K562 (cell line): ENCODE data around the gene SMIM10L2A. TPM values are rescaled to one million over a fixed set of nuclear protein-coding genes. Genes with fewer than 3 reads are reported as not detected.

Source experiments
- ATAC-seq: fragments of 200-7000 bp; cut with Tn5 transposase; 3 replicates; pipeline ENCODE4 v1.9.1; 2020; ENCODE audit warnings: moderate library complexity
- BruUV-seq: library from RNA; stranded (reverse); fragments of 400-500 nt; replicated peaks from 2 replicates; lab custom pipeline; 2021; lab: Mats Ljungman, UMichigan
- CTCF ChIA-PET: fragments of 300-600 bp; formaldehyde crosslinking; extraction: SDS; loops from one replicate; lab custom pipeline; 2021; ENCODE audit warnings: low intra/inter-chr PET ratio; lab: Yijun Ruan, JAX
- POLR2A ChIA-PET: fragments of 300-600, 350-650 bp; sonication (Branson Sonifier 250); formaldehyde crosslinking; extraction: SDS; loops from one replicate; lab custom pipeline; 2021; ENCODE audit warnings: antibody characterized with exemption, inconsistent platforms; lab: Yijun Ruan, JAX
- DNase-seq, 4 experiments: peaks; one replicate each; pipeline versions ENCODE4 v3.0.0 to v3.0.0-alpha.2; 2011 to 2018; ENCODE audit warnings: low spot score in 3 of 4, mixed read lengths in 3 of 4; ENCODE audit errors: extremely low read depth in 1 of 4
- FAIRE-seq: peaks from 2 replicates; lab custom pipeline; 2011; peaks lifted over from hg19 to GRCh38; lab: Jason Lieb, UNC
- H2AFZ ChIP-seq: 2 replicates; pipeline ENCODE4 v1.6.0; 2011; ENCODE audit warnings: low read depth, low read length, control low read depth, inconsistent platforms
- H3K27ac ChIP-seq: fragments of 200-600 bp; 3 replicates; pipeline ENCODE4 v1.8.0; 2011; ENCODE audit warnings: low read depth, mild to moderate bottlenecking, control low read depth, inconsistent platforms, low read length, moderate library complexity, mixed read lengths; ENCODE audit errors: extremely low read depth
- H3K27me3 ChIP-seq, 2 experiments: fragments of 300-600 bp in 1 of 2; 2 replicates in 1 of 2; 3 replicates in 1 of 2; pipeline versions ENCODE4 v1.6.0 to v1.8.0; 2011; ENCODE audit warnings: inconsistent platforms in 2 of 2, low read length in 2 of 2, mild to moderate bottlenecking in 1 of 2, mixed read lengths in 1 of 2, moderate library complexity in 1 of 2; ENCODE audit not compliant: control insufficient read depth in 2 of 2, insufficient read depth in 2 of 2
- H3K36me3 ChIP-seq: fragments of 300-600 bp; 3 replicates; pipeline ENCODE4 v1.8.0; 2011; ENCODE audit warnings: mild to moderate bottlenecking, low read length, inconsistent platforms; ENCODE audit not compliant: control insufficient read depth, insufficient read depth
- H3K4me1 ChIP-seq, 2 experiments: fragments of 200-600 bp in 1 of 2; replicated peaks in 1 of 2; 2 replicates in 1 of 2; 3 replicates in 1 of 2; pipeline versions ENCODE4 v1.5.1 to v1.8.0; 2011; ENCODE audit warnings: inconsistent platforms in 2 of 2, low read length in 2 of 2, mild to moderate bottlenecking in 1 of 2, mixed read lengths in 1 of 2, moderate library complexity in 1 of 2; ENCODE audit not compliant: control insufficient read depth in 2 of 2, insufficient read depth in 2 of 2
- H3K4me2 ChIP-seq: 2 replicates; pipeline ENCODE4 v1.6.1; 2011; ENCODE audit warnings: low read length, control low read depth, inconsistent platforms, mixed read lengths; ENCODE audit not compliant: insufficient read depth
- H3K4me3 ChIP-seq: fragments of 200-600 bp; sonication (generic), shearing (Covaris generic); 2 replicates; pipeline ENCODE4 v1.5.1; 2016; ENCODE audit warnings: control low read depth, inconsistent platforms
- H3K79me2 ChIP-seq: fragments of 200-600 bp; 3 replicates; pipeline ENCODE4 v1.8.0; 2011; ENCODE audit warnings: low read length, inconsistent platforms; ENCODE audit not compliant: control insufficient read depth, insufficient read depth
- H3K9ac ChIP-seq, 2 experiments: 2 replicates each; pipeline versions ENCODE4 v1.6.0 to v1.6.1; 2011; ENCODE audit warnings: low read depth in 2 of 2, low read length in 2 of 2, control low read depth in 1 of 2, inconsistent platforms in 1 of 2, mild to moderate bottlenecking in 1 of 2, mixed read lengths in 1 of 2; ENCODE audit not compliant: insufficient read depth in 1 of 2
- H3K9me1 ChIP-seq: one replicate; pipeline ENCODE4 v1.6.0; 2011; ENCODE audit warnings: inconsistent platforms, mild to moderate bottlenecking, low read length, moderate library complexity; ENCODE audit not compliant: control insufficient read depth, insufficient read depth
- H3K9me3 ChIP-seq: replicated peaks from 2 replicates; pipeline ENCODE4 v1.5.1; 2011; ENCODE audit warnings: low read depth, low read length, inconsistent platforms; ENCODE audit not compliant: control insufficient read depth, insufficient read depth
- H4K20me1 ChIP-seq: replicated peaks from 2 replicates; pipeline ENCODE4 v1.6.1; 2011; ENCODE audit warnings: low read length, inconsistent platforms, mixed read lengths; ENCODE audit not compliant: control insufficient read depth, insufficient read depth
- DNMT1 ChIP-seq: fragments of 450-650 bp; IDR thresholded peaks from 2 replicates; pipeline ENCODE4 v1.6.1; 2016; ENCODE audit warnings: antibody characterized with exemption, mild to moderate bottlenecking
- HSF4 ChIP-seq: fragments of 250-450 bp; sonication (Bioruptor Pico); IDR thresholded peaks from 2 replicates; pipeline ENCODE4 v2.1.2; 2022; ENCODE audit warnings: mild to moderate bottlenecking, moderate library complexity, borderline replicate concordance
- MBD1 ChIP-seq: fragments of 250-450 bp; sonication (Bioruptor Pico); IDR thresholded peaks from 2 replicates; pipeline ENCODE4 v1.8.0; 2022; ENCODE audit warnings: inconsistent platforms
- MTA2 ChIP-seq: fragments of 450-650 bp; IDR thresholded peaks from 2 replicates; pipeline ENCODE4 v1.6.1; 2016; ENCODE audit warnings: low read depth
- NEUROD1 ChIP-seq: fragments of 150-350 bp; IDR thresholded peaks from 2 replicates; pipeline ENCODE4 v1.6.1; 2014; ENCODE audit warnings: borderline replicate concordance, low read length, low read depth; ENCODE audit not compliant: partially characterized antibody
- POLR2AphosphoS2 ChIP-seq: IDR thresholded peaks from 2 replicates; pipeline ENCODE4 v1.6.1; 2012; ENCODE audit warnings: low read length, improper control_type of control experiment
- RBBP5 ChIP-seq: fragments of 200-600 bp; sonication (generic); IDR thresholded peaks from 2 replicates; pipeline ENCODE4 v1.6.1; 2012; ENCODE audit warnings: borderline replicate concordance, mild to moderate bottlenecking, low read length, control low read depth, inconsistent platforms; ENCODE audit not compliant: insufficient read depth, poor library complexity, severe bottlenecking
- REST ChIP-seq, 2 experiments: fragments of 450-650 bp; formaldehyde crosslinking in 1 of 2; IDR thresholded peaks; 2 replicates each; pipeline versions ENCODE4 v1.4.0 to v1.6.1; 2014 to 2020; ENCODE audit warnings: mild to moderate bottlenecking in 2 of 2, borderline replicate concordance in 1 of 2, low read depth in 1 of 2
- RNF2 ChIP-seq: sonication (generic); IDR thresholded peaks from 2 replicates; pipeline ENCODE4 v1.6.1; 2016
- TFAP4 ChIP-seq: sonication (generic); formaldehyde crosslinking; IDR thresholded peaks from 2 replicates; pipeline ENCODE4 v1.8.0; 2022; ENCODE audit warnings: missing genetic modification reagents, mild to moderate bottlenecking, moderate library complexity, borderline replicate concordance
- XRCC4 ChIP-seq: IDR thresholded peaks from one replicate; pipeline ENCODE4 v1.6.1; 2011; ENCODE audit not compliant: insufficient read depth, insufficient read length; ENCODE audit errors: extremely low read depth
- ZNF124 ChIP-seq: sonication (generic); formaldehyde crosslinking; IDR thresholded peaks from 2 replicates; pipeline ENCODE4 v1.8.1; 2022; ENCODE audit warnings: missing genetic modification reagents
- WGBS: fragments of 100-300 bp; shearing (Covaris generic); methylation state at CpG from one replicate; pipeline ENCODE4 v1.1.6; 2016; ENCODE audit warnings: low coverage, mixed read lengths; ENCODE audit not compliant: insufficient coverage; ENCODE audit errors: missing lambda C conversion rate; 5-methylcytosine and 5-hydroxymethylcytosine counted together
- in situ Hi-C: fragments of 300-500 bp; cut with MboI; formaldehyde crosslinking; loops from 4 replicates; pipeline ENCODE4 v1.15.0; 2018; ENCODE audit warnings: inconsistent platforms, mixed read lengths
- intact Hi-C: fragments of 100-400 bp; cut with micrococcal nuclease; formaldehyde crosslinking; loops from 2 replicates; pipeline ENCODE4 v1.14.2; 2022
- polyA plus RNA-seq, 8 experiments: library from polyadenylated mRNA; depleted of rRNA in 4 of 8; stranded (reverse) in 5 of 8; unstranded in 3 of 8; fragments of >200 nt; fragmentation: Nextera tagmentation in 2 of 8; fragmentation: Illumina TruSeq in 1 of 8; extraction: Ambion mirVana in 2 of 8; extraction: Trizol in 1 of 8; gene quantifications; 2 replicates each; pipeline versions ENCODE4 v1.2.1 to v1.2.3, GENCODE V29; 2011 to 2014; ENCODE audit warnings: inconsistent platforms in 1 of 8, missing spikeins in 1 of 8
- total RNA-seq, 7 experiments: library from RNA; depleted of rRNA in 6 of 7; stranded (reverse); fragments of >200 nt in 6 of 7; fragmentation: Illumina TruSeq in 2 of 7; extraction: Trizol in 2 of 7; gene quantifications; 2 replicates each; pipeline versions ENCODE4 v1.2.1 to v1.2.3, GENCODE V29; 2011 to 2021; ENCODE audit warnings: low replicate concordance in 1 of 7

The SMIM10L2A gene
- total and polyA plus RNA-seq, 9 of the 15 experiments (the other 6 are each of a cell fraction or from before 2014, with no cell fraction given), result 0.03 to 0.14 (median 0.09) TPM; not detected in 2

GRCh38 chrX:135420831-135421230 lies 913 bp upstream of the SMIM10L2A start:
- H3K4me2 ChIP-seq, result no peak overlapping the region; the same call in 1 of the 2 replicates
- POLR2A ChIA-PET, result no interaction called here
- H3K79me2 ChIP-seq, result no peaks in the 10 kb centered on the region
- TF ChIP-seq NEUROD1, result no peak
- no peak for TF ChIP-seq MTA2
- no peak for TF ChIP-seq HSF4 (CRISPR knock-in tag)
- TF ChIP-seq REST (IDR thresholded peaks at IDR 0.05; ENCODE audit: borderline replicate concordance), result no peak
- TF ChIP-seq REST (CRISPR knock-in tag; IDR thresholded peaks at IDR 0.05; ENCODE audit: low read depth), result no peak
- no peak for TF ChIP-seq RNF2
- TF ChIP-seq DNMT1, result no peak
- TF ChIP-seq XRCC4, result no peak
- no peak for TF ChIP-seq POLR2AphosphoS2
- no peak for TF ChIP-seq RBBP5
- TF ChIP-seq TFAP4 (CRISPR knock-in tag), result no peak
- TF ChIP-seq ZNF124 (CRISPR knock-in tag), result no peak
- no peak for TF ChIP-seq MBD1 (CRISPR knock-in tag)

More at GRCh38 chrX:135420831-135421230, 913 bp upstream of the SMIM10L2A start:
- intact Hi-C loops (loop anchor here (5.0 kb wide), 1 partner anchor 234 kb away; no protein-coding TSS in a partner anchor), in situ Hi-C loops (no loop called here)
- Histone ChIP-seq H3K4me3 (no peak overlapping the region), H2AFZ (peak overlapping the region; percentile 88), H3K27ac (no peak overlapping the region), H3K36me3 (no peaks in the 10 kb centered on the region), H3K9me1 (no peaks in the 10 kb centered on the region), H3K27me3 (peaks cover 0 to 6% of the 10 kb centered on the region in 2 experiments; a peak in 2 of 5 replicates), H3K9me3 (no peaks in the 10 kb centered on the region), H4K20me1 (no peaks in the 10 kb centered on the region), H3K9ac (no peak overlapping the region), H3K4me1 (peaks cover 6 to 9% of the 10 kb centered on the region in 2 experiments; a peak in 4 of 5 replicates)
- 58% methylated on average over 11 of the region's 12 CpGs for WGBS
- DNase-seq, result no peak
- FAIRE-seq, result no peak
- CTCF ChIA-PET, result no interaction called here
- BruUV-seq, result no TSS peak
- no peak for ATAC-seq
